ENCODE results near the gene MPRIP. TPM values are rescaled to one million over a fixed set of nuclear protein-coding genes. Genes with fewer than 3 reads are reported as not detected.
"Not testable (repeated sequence)": the region's sequence is repeated elsewhere in the genome, so short reads cannot be mapped to it uniquely, and the experiment has no call there.

MPRIP gene
- total and polyA plus RNA-seq, 8 donors: 80.2 to 518 (median 190) TPM

DNA sequence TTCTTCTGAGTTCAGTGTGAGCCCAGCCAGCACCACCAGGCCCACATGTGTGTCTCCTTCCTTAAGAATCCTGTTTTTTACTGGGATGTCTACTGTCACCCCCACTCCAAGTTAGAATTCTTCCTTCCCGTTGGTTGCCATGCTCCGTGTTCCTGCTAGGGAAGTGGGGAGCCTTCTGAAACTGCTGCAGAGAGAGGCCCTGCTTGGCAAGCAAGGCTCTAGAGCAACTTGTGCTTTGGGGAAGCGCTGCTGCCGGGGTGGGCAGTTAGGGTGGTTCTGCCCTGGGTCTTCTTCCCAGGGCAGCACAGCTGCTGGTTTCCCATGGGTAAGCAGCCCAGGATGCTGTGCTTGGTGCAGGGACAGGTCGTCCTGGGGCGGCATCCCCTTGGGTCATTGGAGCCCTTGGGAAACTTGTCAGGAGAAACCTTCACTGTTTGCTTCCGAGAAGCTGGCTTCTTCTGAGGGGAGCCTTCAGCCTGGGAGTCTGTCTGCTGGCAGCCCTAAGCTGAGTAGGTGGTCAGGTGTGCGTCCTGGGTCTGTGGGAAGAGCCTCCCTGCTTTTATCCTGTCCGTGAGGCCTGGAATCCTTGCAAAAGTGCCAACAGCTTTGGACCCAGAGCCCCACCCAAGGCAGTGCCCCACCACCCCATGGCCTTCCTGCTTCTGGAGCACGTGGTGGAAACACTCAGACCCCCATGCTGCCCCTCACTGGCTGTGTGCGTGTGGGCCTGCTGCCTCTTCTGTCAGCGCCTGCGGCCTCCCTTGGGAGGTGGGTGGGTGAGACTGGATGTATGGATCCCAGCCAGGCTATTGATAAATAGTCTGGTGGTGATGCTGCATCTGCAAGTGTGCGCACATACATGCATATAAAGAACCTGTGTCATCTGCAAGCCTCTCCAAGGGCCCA lies 92.0 kb downstream of the MPRIP start:
- TF ChIP-seq EP300 (IDR thresholded peaks at IDR 0.05) (no peak), POLR2A (IDR thresholded peaks at IDR 0.05) (no peak), POLR2AphosphoS5 (IDR thresholded peaks at IDR 0.05) (no peak)
- TF ChIP-seq, protein P1, sequence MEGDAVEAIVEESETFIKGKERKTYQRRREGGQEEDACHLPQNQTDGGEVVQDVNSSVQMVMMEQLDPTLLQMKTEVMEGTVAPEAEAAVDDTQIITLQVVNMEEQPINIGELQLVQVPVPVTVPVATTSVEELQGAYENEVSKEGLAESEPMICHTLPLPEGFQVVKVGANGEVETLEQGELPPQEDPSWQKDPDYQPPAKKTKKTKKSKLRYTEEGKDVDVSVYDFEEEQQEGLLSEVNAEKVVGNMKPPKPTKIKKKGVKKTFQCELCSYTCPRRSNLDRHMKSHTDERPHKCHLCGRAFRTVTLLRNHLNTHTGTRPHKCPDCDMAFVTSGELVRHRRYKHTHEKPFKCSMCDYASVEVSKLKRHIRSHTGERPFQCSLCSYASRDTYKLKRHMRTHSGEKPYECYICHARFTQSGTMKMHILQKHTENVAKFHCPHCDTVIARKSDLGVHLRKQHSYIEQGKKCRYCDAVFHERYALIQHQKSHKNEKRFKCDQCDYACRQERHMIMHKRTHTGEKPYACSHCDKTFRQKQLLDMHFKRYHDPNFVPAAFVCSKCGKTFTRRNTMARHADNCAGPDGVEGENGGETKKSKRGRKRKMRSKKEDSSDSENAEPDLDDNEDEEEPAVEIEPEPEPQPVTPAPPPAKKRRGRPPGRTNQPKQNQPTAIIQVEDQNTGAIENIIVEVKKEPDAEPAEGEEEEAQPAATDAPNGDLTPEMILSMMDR (IDR thresholded peaks at IDR 0.05): no peak
- peaks cover 0 to 6% (median 0%) of the 10 kb centered on the region in 4 donors for H3K4me1 ChIP-seq
- no peak for DNase-seq
- H3K36me3 ChIP-seq: peaks cover 68 to 100% (median 100%) of the 10 kb centered on the region in 4 donors
- no peaks in the 10 kb centered on the region for H3K27me3 ChIP-seq
- H3K9me3 ChIP-seq: no peaks in the 10 kb centered on the region
- H3K27ac ChIP-seq: no peak overlapping the region
- 87 to 93% (median 90%) methylated on average over 7 to 14 of the region's 14 CpGs for WGBS, 5 donors
- H3K4me3 ChIP-seq: no peak overlapping the region
- intact Hi-C loops (cut with DNase I; ENCODE audit: low total_unique reads): no loop called here

DNA sequence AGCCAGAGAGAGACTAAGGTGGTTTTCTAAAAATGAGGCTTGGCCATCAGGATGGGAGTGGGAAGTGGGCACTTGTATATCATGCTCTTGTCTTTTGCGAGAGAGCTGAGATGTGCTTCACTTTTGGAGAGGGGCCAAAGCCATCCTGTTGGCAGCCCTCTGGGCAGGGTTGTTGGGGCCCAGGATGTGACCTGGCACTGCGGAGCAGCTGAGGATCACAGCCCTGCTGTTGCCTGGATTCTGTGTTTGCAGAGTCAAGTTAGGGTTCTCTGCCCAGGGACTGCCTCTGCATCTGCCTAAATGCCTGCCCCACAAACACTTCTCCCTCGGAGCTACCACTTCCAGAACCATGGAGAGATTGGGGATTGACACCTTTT lies 92.7 kb downstream of the MPRIP start:
- Histone ChIP-seq H3K27me3 (no peaks in the 10 kb centered on the region), H3K4me1 (peaks cover 0 to 3% (median 1%) of the 10 kb centered on the region in 4 donors), H3K27ac (no peak overlapping the region), H3K4me3 (no peak overlapping the region), H3K36me3 (peaks cover 67 to 100% (median 100%) of the 10 kb centered on the region in 4 donors), H3K9me3 (no peaks in the 10 kb centered on the region)
- WGBS, 5 donors: 66 to 83% (median 79%) methylated on average over 1 to 3 of the region's 3 CpGs
- no peak for DNase-seq
- TF ChIP-seq POLR2A (IDR thresholded peaks at IDR 0.05) (no peak), EP300 (IDR thresholded peaks at IDR 0.05) (no peak), POLR2AphosphoS5 (IDR thresholded peaks at IDR 0.05) (no peak)
- TF ChIP-seq, protein P1 (IDR thresholded peaks at IDR 0.05): no peak
- intact Hi-C loops (cut with DNase I; ENCODE audit: low total_unique reads): no loop called here

DNA sequence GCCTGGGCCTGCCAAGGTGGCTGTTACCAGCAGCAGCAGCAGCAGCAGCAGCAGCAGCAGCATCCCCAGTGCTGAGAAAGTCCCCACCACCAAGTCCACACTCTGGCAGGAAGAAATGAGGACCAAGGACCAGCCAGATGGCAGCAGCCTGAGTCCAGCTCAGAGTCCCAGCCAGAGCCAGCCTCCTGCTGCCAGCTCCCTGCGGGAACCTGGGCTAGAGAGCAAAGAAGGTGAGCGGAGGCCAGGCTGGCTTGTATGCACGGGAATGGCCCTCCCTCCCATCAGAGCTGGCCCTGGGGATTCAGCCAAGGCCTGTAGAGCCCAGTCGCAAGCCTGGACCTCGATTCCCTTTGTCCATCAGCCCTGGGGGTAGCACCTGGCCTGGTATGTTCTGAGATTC lies 94.0 kb downstream of the MPRIP start:
- H3K27me3 ChIP-seq; DNase-seq; H3K27ac ChIP-seq; H3K4me3 ChIP-seq; intact Hi-C loops (cut with DNase I; ENCODE audit: low total_unique reads); H3K9me3 ChIP-seq: not testable (repeated sequence)
- 88 to 93% (median 93%) methylated on average over 5 of the region's 5 CpGs for WGBS, 5 donors
- Histone ChIP-seq H3K36me3 (peaks cover 70 to 100% (median 100%) of the 10 kb centered on the region in 4 donors), H3K4me1 (peaks cover 0 to 11% (median 2%) of the 10 kb centered on the region in 4 donors)

DNA sequence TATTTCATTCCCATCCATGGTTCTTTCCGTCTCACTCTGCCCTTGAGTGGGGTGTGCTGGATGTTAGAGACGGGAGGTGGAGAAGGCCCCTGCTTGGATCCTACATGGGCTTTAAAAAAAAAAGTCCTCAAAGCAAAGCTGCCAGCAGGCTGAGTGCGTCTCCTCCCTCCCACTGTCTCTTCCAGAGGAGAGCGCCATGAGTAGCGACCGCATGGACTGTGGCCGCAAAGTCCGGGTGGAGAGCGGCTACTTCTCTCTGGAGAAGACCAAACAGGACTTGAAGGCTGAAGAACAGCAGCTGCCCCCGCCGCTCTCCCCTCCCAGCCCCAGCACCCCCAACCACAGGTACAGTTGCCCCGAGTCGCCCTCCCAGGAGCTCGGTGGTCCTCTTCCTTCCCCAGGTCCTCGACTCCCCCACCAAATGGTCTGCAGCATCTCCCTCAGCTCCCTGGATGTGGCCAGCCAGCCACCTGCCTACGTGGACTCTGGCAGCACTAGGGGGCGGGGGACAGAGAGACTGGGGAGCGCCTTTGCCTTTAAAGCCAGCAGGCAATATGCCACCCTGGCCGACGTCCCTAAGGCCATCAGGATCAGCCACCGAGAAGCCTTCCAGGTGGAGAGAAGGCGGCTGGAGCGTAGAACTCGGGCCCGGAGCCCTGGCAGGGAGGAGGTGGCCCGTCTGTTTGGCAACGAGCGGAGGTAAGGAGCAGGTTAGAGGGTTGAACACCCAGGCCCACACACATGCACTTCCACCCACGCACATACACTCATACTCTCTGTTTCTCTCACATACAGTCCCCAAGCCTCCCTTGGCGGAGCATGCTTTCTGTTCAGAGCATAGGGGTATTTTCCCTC lies 95.7 kb downstream of the MPRIP start:
- DNase-seq: peak in 1 of 2 donors; percentile 57
- no peak for TF ChIP-seq POLR2A (IDR thresholded peaks at IDR 0.05)
- TF ChIP-seq EP300 (IDR thresholded peaks at IDR 0.05): no peak
- no peak for TF ChIP-seq POLR2AphosphoS5 (IDR thresholded peaks at IDR 0.05)
- TF ChIP-seq, protein P1 (IDR thresholded peaks at IDR 0.05): no peak
- Histone ChIP-seq H3K27ac (no peak overlapping the region), H3K9me3 (no peaks in the 10 kb centered on the region), H3K27me3 (no peaks in the 10 kb centered on the region), H3K36me3 (peaks cover 71 to 100% (median 100%) of the 10 kb centered on the region in 4 donors), H3K4me1 (peaks cover 0 to 21% (median 7%) of the 10 kb centered on the region in 4 donors), H3K4me3 (no peak overlapping the region)
- WGBS, 5 donors: 84 to 89% (median 87%) methylated on average over 27 to 30 of the region's 30 CpGs
- intact Hi-C loops (cut with DNase I; ENCODE audit: low total_unique reads): no loop called here
